ENCODE results near the gene SORBS2. TPM values are rescaled to one million over a fixed set of nuclear protein-coding genes. Genes with fewer than 3 reads are reported as not detected.

SORBS2 gene
- total RNA-seq, 1 experiment from 2014 or later, result 44.5 TPM

GRCh38 chr4:185654311-185654710 is 157.7 kb downstream of the SORBS2 start:
- POLR2A ChIA-PET, result interaction anchor here (0.5 kb wide), 1 partner anchor 36 kb away, joined by 3 read pairs; no protein-coding TSS in a partner anchor

GRCh38 chr4:185651851-185652250 is 160.1 kb downstream of the SORBS2 start:
- ATAC-seq, result peak; percentile 46
- DNase-seq (ENCODE audit: low spot score), result no peak
- H3K9me3 Mint-ChIP-seq, result no peaks in the 10 kb centered on the region
- peaks cover 69% of the 10 kb centered on the region for H3K4me1 Mint-ChIP-seq
- peaks cover 6% of the 10 kb centered on the region for H3K36me3 Mint-ChIP-seq
- POLR2A ChIA-PET, result no interaction called here
- CTCF ChIA-PET, result interaction anchor here (1.0 kb wide), 1 partner anchor 370 kb away, joined by 4 read pairs; no protein-coding TSS in a partner anchor
- TF ChIP-seq ESRRA (CRISPR knock-in tag; IDR thresholded peaks at IDR 0.05; ENCODE audit: borderline replicate concordance) (no peak), ARID4B (CRISPR knock-in tag; IDR thresholded peaks at IDR 0.05; ENCODE audit: borderline replicate concordance) (no peak), JAZF1 (CRISPR knock-in tag; IDR thresholded peaks at IDR 0.05) (no peak), SMAD4 (CRISPR knock-in tag; IDR thresholded peaks at IDR 0.05) (no peak), TP53 (CRISPR knock-in tag; IDR thresholded peaks at IDR 0.05) (no peak), JUN (CRISPR knock-in tag; IDR thresholded peaks at IDR 0.05) (no peak), RELA (CRISPR knock-in tag; IDR thresholded peaks at IDR 0.05; ENCODE audit: borderline replicate concordance) (no peak), KAT7 (CRISPR knock-in tag; IDR thresholded peaks at IDR 0.05; ENCODE audit: borderline replicate concordance) (no peak), ZNF416 (CRISPR knock-in tag; IDR thresholded peaks at IDR 0.05) (no peak), RORB (CRISPR knock-in tag; IDR thresholded peaks at IDR 0.05) (no peak), ZNF671 (CRISPR knock-in tag; IDR thresholded peaks at IDR 0.05) (no peak), NFATC4 (CRISPR knock-in tag; IDR thresholded peaks at IDR 0.05) (no peak), HMGXB4 (CRISPR knock-in tag; IDR thresholded peaks at IDR 0.05) (no peak), EMX1 (CRISPR knock-in tag; IDR thresholded peaks at IDR 0.05) (no peak), ATF1 (CRISPR knock-in tag; IDR thresholded peaks at IDR 0.05) (no peak), FOXP1 (CRISPR knock-in tag; IDR thresholded peaks at IDR 0.05; ENCODE audit: borderline replicate concordance) (no peak), NR2C2 (CRISPR knock-in tag; IDR thresholded peaks at IDR 0.05) (no peak), NR3C1 (CRISPR knock-in tag; conservative IDR thresholded peaks at IDR 0.05; ENCODE audit: low read depth) (no peak)
- H3K4me3 Mint-ChIP-seq, result peak overlapping the region; percentile 13; the same call in 1 of the 2 replicates
- no peaks in the 10 kb centered on the region for H3K27me3 Mint-ChIP-seq (ENCODE audit: low read depth)
- H3K27ac Mint-ChIP-seq, result peak overlapping the region; percentile 85

More at GRCh38 chr4:185654311-185654710, 157.7 kb downstream of the SORBS2 start:
- Mint-ChIP-seq H3K9me3 (no peaks in the 10 kb centered on the region), H3K4me3 (no peak overlapping the region), H3K36me3 (0 out of 2 replicates have a peak, but pooled peaks cover 1% of the 10 kb centered on the region), H3K27me3 (ENCODE audit: low read depth) (no peaks in the 10 kb centered on the region), H3K4me1 (peaks cover 78% of the 10 kb centered on the region), H3K27ac (no peak overlapping the region; the same call in 1 of the 2 replicates)
- CTCF ChIA-PET, result interaction anchor here (0.6 to 1.1 kb wide), 2 partner anchors 367 to 378 kb away, joined by 3 to 4 read pairs; no protein-coding TSS in a partner anchor
- no peak for ATAC-seq
- no peak for TF ChIP-seq ZNF121 (CRISPR knock-in tag; IDR thresholded peaks at IDR 0.05)
- no peak for TF ChIP-seq ATF2 (CRISPR knock-in tag; IDR thresholded peaks at IDR 0.05; ENCODE audit: borderline replicate concordance, low read depth)
- TF ChIP-seq EMX1 (CRISPR knock-in tag; IDR thresholded peaks at IDR 0.05), result no peak
- TF ChIP-seq E2F4 (CRISPR knock-in tag; IDR thresholded peaks at IDR 0.05; ENCODE audit: borderline replicate concordance, low read depth), result no peak
- DNase-seq (ENCODE audit: low spot score), result no peak

All from WTC11 (cell line).